Stomach (tissue), 4 donors: ENCODE data around the gene BEST2.
A peak's percentile ranks its signal among the peaks of the same experiment; 100 is the strongest.

Experiments used
- CTCF ChIP-seq, 7 experiments: fragments of 450-650 bp in 4 of 7; fragments of 200-600 bp in 3 of 7; sonication (generic) in 3 of 7; IDR thresholded peaks; one replicate each; pipeline ENCODE4 v1.5.1; 2016 to 2019; ENCODE audit warnings: antibody characterized with exemption in 7 of 7, control low read depth in 2 of 7, mild to moderate bottlenecking in 1 of 7
- EP300 ChIP-seq: sonication (generic); formaldehyde crosslinking; IDR thresholded peaks from one replicate; pipeline ENCODE4 v1.6.1; 2017; ENCODE audit warnings: antibody characterized with exemption
- POLR2A ChIP-seq, 4 donors: fragments of 450-650 bp; IDR thresholded peaks; one replicate each; pipeline ENCODE4 v1.6.1; 2016; ENCODE audit warnings: antibody characterized with exemption in 4 of 4, control low read depth in 2 of 4, mild to moderate bottlenecking in 1 of 4, moderate library complexity in 1 of 4

DNA sequence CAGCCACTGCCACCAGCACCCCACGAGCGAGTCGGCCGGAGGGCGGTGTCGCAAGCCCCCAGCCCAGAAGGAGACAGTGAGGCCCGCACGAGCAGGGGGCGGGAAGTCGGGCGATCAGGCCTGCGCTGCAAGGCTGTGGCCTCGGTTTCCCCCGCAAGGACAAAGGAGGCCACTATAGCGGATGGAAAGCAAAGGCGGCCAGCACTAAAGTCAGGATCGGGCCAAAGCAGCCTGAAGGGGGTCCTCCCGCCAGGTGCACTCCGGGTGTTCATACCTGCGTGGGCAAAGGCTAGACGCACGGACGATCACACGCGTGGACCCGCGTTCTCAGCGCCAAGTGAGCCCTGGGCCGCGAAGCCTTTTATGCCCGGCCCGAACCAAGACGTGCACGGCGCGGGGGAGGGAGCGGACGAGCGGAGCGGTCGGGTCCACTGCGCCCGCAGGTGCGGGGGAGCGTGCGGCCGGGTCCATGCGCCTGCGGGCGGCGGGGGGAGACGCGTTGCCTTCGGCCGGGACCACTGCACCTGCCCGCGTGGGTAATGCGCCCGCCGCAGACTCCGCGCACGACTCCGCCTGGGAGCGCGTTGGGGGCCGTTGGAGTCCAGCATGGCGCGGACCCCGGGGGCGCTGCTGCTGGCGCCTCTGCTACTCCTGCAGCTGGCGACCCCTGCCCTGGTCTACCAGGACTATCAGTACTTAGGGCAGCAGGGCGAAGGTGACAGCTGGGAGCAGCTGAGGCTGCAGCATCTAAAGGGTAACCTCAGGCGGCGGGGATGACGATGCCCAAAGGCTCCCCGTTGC is 50.1 kb downstream of the BEST2 start, which contains the start of the genes PRDX2 and THSD8:
- TF ChIP-seq CTCF (IDR thresholded peaks at IDR 0.05) (no peak), POLR2A (IDR thresholded peaks at IDR 0.05) (peak in 2 of 4 donors; percentile 36 to 84), EP300 (no peak)
